ENCODE data around the gene GBP1.

Gene GBP1

GRCh38 chr1:89005286-89006151 lies 59.5 kb downstream of the GBP1 start:
- no peak overlapping the region for H3K4me3 ChIP-seq (ENCODE audit: low read length)
- TF ChIP-seq CTCF (IDR thresholded peaks at IDR 0.05; ENCODE audit: insufficient read depth, low read depth, low read length, missing control alignments) = no peak
- no peak for DNase-seq (ENCODE audit: low read depth)

Measured in epithelial cell of esophagus (primary cell).